HG02610 (cell line): ENCODE data around the gene CDH11.

ENCODE experiments used
- ATAC-seq: cut with Tn5 transposase; IDR thresholded peaks from one replicate; pipeline ENCODE4 v1.9.1; 2021; ENCODE audit warnings: mild to moderate bottlenecking, moderate library complexity; ENCODE audit not compliant: unreplicated experiment

Gene CDH11

GRCh38 chr16:64983963-64984362 lies 137.9 kb downstream of the CDH11 start:
- no peak for ATAC-seq

- no peak for ATAC-seq
Observed at GRCh38 chr16:64983231-64983630, 138.6 kb downstream of the CDH11 start.

- no peak for ATAC-seq
Observed at GRCh38 chr16:64982581-64982980, 139.3 kb downstream of the CDH11 start.

- ATAC-seq, result no peak
Observed at GRCh38 chr16:64981568-64982281, 140.1 kb downstream of the CDH11 start.

- no peak for ATAC-seq
Observed at GRCh38 chr16:64977206-64977920, 144.5 kb downstream of the CDH11 start.

GRCh38 chr16:64975821-64976220 lies 146.0 kb downstream of the CDH11 start:
- no peak for ATAC-seq

GRCh38 chr16:64974381-64974780 lies 147.5 kb downstream of the CDH11 start:
- ATAC-seq, result no peak

- ATAC-seq, result no peak
Observed at GRCh38 chr16:64973171-64973570, 148.7 kb downstream of the CDH11 start.

- no peak for ATAC-seq
Observed at GRCh38 chr16:64971171-64971570, 150.7 kb downstream of the CDH11 start.

GRCh38 chr16:64969221-64969620 lies 152.6 kb downstream of the CDH11 start:
- ATAC-seq, result no peak

GRCh38 chr16:64968539-64968938 lies 153.3 kb downstream of the CDH11 start:
- no peak for ATAC-seq

GRCh38 chr16:64964126-64964540 lies 157.7 kb downstream of the CDH11 start:
- ATAC-seq, result no peak

- no peak for ATAC-seq
Observed at GRCh38 chr16:64962786-64963185, 159.1 kb downstream of the CDH11 start.

GRCh38 chr16:64957246-64957645 lies 164.6 kb downstream of the CDH11 start:
- ATAC-seq, result no peak

- peak; percentile 67 for ATAC-seq
Observed at GRCh38 chr16:64952177-64952576, 169.7 kb downstream of the CDH11 start.

- ATAC-seq, result no peak
Observed at GRCh38 chr16:64951193-64951592, 170.7 kb downstream of the CDH11 start.

GRCh38 chr16:64950731-64951130 lies 171.1 kb downstream of the CDH11 start:
- ATAC-seq, result no peak

GRCh38 chr16:64950262-64950661 lies 171.6 kb downstream of the CDH11 start:
- no peak for ATAC-seq

GRCh38 chr16:64948056-64948455 lies 173.8 kb downstream of the CDH11 start:
- ATAC-seq, result no peak

- no peak for ATAC-seq
Observed at GRCh38 chr16:64947651-64948050, 174.2 kb downstream of the CDH11 start.

- no peak for ATAC-seq
Observed at GRCh38 chr16:64933885-64934284, 188.0 kb downstream of the CDH11 start.

GRCh38 chr16:64926476-64926875 lies 195.4 kb downstream of the CDH11 start:
- ATAC-seq, result no peak
